ENCODE data around the gene ZCWPW1. TPM values are rescaled to one million over a fixed set of nuclear protein-coding genes. Genes with fewer than 3 reads are reported as not detected.

Gene ZCWPW1
- total RNA-seq, 2 donors from 2014 or later, result 5.5 to 34.6 TPM

- 5% methylated on average over 14 of the region's 17 CpGs for WGBS
- H3K36me3 ChIP-seq, result no peaks in the 10 kb centered on the region
- intact Hi-C loops (cut with DNase I), result loop anchor here (2.0 to 5.0 kb wide), 2 partner anchors 95 to 226 kb away; partner anchors contain the start of gene GIGYF1
- H3K4me1 ChIP-seq (replicated peaks), result peaks cover 9% of the 10 kb centered on the region
- DNase-seq (ENCODE audit: low spot score), result peak; percentile 84
- peak overlapping the region; percentile 75 to 79 for H3K27ac ChIP-seq
- TF ChIP-seq CTCF (IDR thresholded peaks at IDR 0.05) (peak in 3 of 4 experiments; percentile 80 to 81 (median 80)), POLR2AphosphoS5 (IDR thresholded peaks at IDR 0.05) (peak; percentile 87), POLR2A (IDR thresholded peaks at IDR 0.05) (no peak)
- no peak overlapping the region for H3K4me3 ChIP-seq
- no peaks in the 10 kb centered on the region for H3K27me3 ChIP-seq (replicated peaks; ENCODE audit: insufficient read depth)
- no peaks in the 10 kb centered on the region for H3K9me3 ChIP-seq
Measured at GRCh38 chr7:100465702-100466311, 37.3 kb upstream of the ZCWPW1 start.

- TF ChIP-seq POLR2AphosphoS5 (IDR thresholded peaks at IDR 0.05) (no peak), CTCF (IDR thresholded peaks at IDR 0.05) (no peak), POLR2A (IDR thresholded peaks at IDR 0.05) (no peak)
- Histone ChIP-seq H3K36me3 (no peaks in the 10 kb centered on the region), H3K27ac (peak overlapping the region; percentile 75 to 79), H3K9me3 (no peaks in the 10 kb centered on the region), H3K4me1 (replicated peaks) (peaks cover 9% of the 10 kb centered on the region), H3K27me3 (replicated peaks; ENCODE audit: insufficient read depth) (no peaks in the 10 kb centered on the region), H3K4me3 (no peak overlapping the region)
- 68% methylated on average over 8 of the region's 8 CpGs for WGBS
- DNase-seq (ENCODE audit: low spot score), result no peak
- intact Hi-C loops (cut with DNase I), result loop anchor here (5.0 kb wide), 1 partner anchor 227 kb away; the partner anchor contains the start of gene GIGYF1
Measured at GRCh38 chr7:100465299-100465698, 36.8 kb upstream of the ZCWPW1 start.

GRCh38 chr7:100464791-100465190 is 36.3 kb upstream of the ZCWPW1 start:
- no peak for TF ChIP-seq CTCF (IDR thresholded peaks at IDR 0.05)
- no peak for TF ChIP-seq POLR2AphosphoS5 (IDR thresholded peaks at IDR 0.05)
- no peak for TF ChIP-seq POLR2A (IDR thresholded peaks at IDR 0.05)
- Histone ChIP-seq H3K27me3 (replicated peaks; ENCODE audit: insufficient read depth) (no peaks in the 10 kb centered on the region), H3K9me3 (no peaks in the 10 kb centered on the region), H3K4me1 (replicated peaks) (peaks cover 9% of the 10 kb centered on the region), H3K27ac (no peak overlapping the region), H3K4me3 (no peak overlapping the region), H3K36me3 (no peaks in the 10 kb centered on the region)
- intact Hi-C loops (cut with DNase I), result loop anchor here (5.0 kb wide), 1 partner anchor 228 kb away; the partner anchor contains the start of gene GIGYF1
- 94% methylated on average over 2 of the region's 2 CpGs for WGBS
- no peak for DNase-seq (ENCODE audit: low spot score)

GRCh38 chr7:100464210-100464660 is 35.7 kb upstream of the ZCWPW1 start, which contains the start of gene SPACDR:
TSS of gene SPACDR (minus strand) at chr7:100464260. CDS start at chr7:100464025, 235 bp downstream.
- no peaks in the 10 kb centered on the region for H3K36me3 ChIP-seq
- WGBS, result 82% methylated on average over 7 of the region's 7 CpGs

More at GRCh38 chr7:100464210-100464660, 35.7 kb upstream of the ZCWPW1 start, which contains the start of gene SPACDR:
- intact Hi-C loops (cut with DNase I), result no loop called here
- no peak for DNase-seq (ENCODE audit: low spot score)
- TF ChIP-seq POLR2AphosphoS5 (IDR thresholded peaks at IDR 0.05) (no peak), POLR2A (IDR thresholded peaks at IDR 0.05) (no peak), CTCF (IDR thresholded peaks at IDR 0.05) (no peak)
- Histone ChIP-seq H3K4me3 (no peak within 1 kb of the TSS), H3K4me1 (replicated peaks) (peaks cover 5% of the 10 kb centered on the region), H3K27ac (no peak within 1 kb of the TSS), H3K9me3 (no peaks in the 10 kb centered on the region), H3K27me3 (replicated peaks; ENCODE audit: insufficient read depth) (no peaks in the 10 kb centered on the region)

Measured in prostate gland (tissue), 2 donors.